RWPE2 (cell line): Measurements from ENCODE around the gene PROX1.

Experiments used
- ATAC-seq: fragments of 200-7000 bp; cut with Tn5 transposase; 3 replicates; pipeline ENCODE4 v1.9.1; 2021; ENCODE audit warnings: low read depth
- DNase-seq: peaks from one replicate; pipeline ENCODE4 v3.0.0-alpha.2; 2020; ENCODE audit warnings: low spot score
- H3K27ac ChIP-seq: fragments of 450-650 bp; 2 replicates; pipeline ENCODE4 v1.5.1; 2017; ENCODE audit warnings: mild to moderate bottlenecking; ENCODE audit not compliant: poor library complexity, severe bottlenecking
- H3K27me3 ChIP-seq: fragments of 250-450 bp; sonication (Bioruptor Pico); 2 replicates; pipeline ENCODE4 v1.5.1; 2021; ENCODE audit warnings: mild to moderate bottlenecking, moderate library complexity; ENCODE audit not compliant: insufficient read depth, poor library complexity, severe bottlenecking
- H3K36me3 ChIP-seq: fragments of 250-450 bp; sonication (Bioruptor Pico); 2 replicates; pipeline ENCODE4 v1.5.1; 2020; ENCODE audit warnings: low read depth, mild to moderate bottlenecking, moderate library complexity
- H3K4me1 ChIP-seq: fragments of 250-450 bp; sonication (Bioruptor Pico); 2 replicates; pipeline ENCODE4 v1.5.1; 2021; ENCODE audit warnings: mild to moderate bottlenecking, moderate library complexity; ENCODE audit not compliant: insufficient read depth, poor library complexity, severe bottlenecking
- H3K4me3 ChIP-seq: fragments of 250-450 bp; sonication (Bioruptor Pico); 2 replicates; pipeline ENCODE4 v1.5.1; 2021; ENCODE audit warnings: mild to moderate bottlenecking, moderate library complexity; ENCODE audit not compliant: severe bottlenecking
- H3K9me3 ChIP-seq: fragments of 250-450 bp; sonication (Bioruptor Pico); 2 replicates; pipeline ENCODE4 v1.5.1; 2021; ENCODE audit warnings: mild to moderate bottlenecking, moderate library complexity; ENCODE audit not compliant: severe bottlenecking
- TF ChIP-seq, protein P1 (sequence below): fragments of 450-650 bp; IDR thresholded peaks from one replicate; pipeline ENCODE4 v1.5.1; 2017; ENCODE audit warnings: mild to moderate bottlenecking, moderate library complexity; ENCODE audit not compliant: poor library complexity, severe bottlenecking

Gene PROX1, protein sequence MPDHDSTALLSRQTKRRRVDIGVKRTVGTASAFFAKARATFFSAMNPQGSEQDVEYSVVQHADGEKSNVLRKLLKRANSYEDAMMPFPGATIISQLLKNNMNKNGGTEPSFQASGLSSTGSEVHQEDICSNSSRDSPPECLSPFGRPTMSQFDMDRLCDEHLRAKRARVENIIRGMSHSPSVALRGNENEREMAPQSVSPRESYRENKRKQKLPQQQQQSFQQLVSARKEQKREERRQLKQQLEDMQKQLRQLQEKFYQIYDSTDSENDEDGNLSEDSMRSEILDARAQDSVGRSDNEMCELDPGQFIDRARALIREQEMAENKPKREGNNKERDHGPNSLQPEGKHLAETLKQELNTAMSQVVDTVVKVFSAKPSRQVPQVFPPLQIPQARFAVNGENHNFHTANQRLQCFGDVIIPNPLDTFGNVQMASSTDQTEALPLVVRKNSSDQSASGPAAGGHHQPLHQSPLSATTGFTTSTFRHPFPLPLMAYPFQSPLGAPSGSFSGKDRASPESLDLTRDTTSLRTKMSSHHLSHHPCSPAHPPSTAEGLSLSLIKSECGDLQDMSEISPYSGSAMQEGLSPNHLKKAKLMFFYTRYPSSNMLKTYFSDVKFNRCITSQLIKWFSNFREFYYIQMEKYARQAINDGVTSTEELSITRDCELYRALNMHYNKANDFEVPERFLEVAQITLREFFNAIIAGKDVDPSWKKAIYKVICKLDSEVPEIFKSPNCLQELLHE

DNA sequence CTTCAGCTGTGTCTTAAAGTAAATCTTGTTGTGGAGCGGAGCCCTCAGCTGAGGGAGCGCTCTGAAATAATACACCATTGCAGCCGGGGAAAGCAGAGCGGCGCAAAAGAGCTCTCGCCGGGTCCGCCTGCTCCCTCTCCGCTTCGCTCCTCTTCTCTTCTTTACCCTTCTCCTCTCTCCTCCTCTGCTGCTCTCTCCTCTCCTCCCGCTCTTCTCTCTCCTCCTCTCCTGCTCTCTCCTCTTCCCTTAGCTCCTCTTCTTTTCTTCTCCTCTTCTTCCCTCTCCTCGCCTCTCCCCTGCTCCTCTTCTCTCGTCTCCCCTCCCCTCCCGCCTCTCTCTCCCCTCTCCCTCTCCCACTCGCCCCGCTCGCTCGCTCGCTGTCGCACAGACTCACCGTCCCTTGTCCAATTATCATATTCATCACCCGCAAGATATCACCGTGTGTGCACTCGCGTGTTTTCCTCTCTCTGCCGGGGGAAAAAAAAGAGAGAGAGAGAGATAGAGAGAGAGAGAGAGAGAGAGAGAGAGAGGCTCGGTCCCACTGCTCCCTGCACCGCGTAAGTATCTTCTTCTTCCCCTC, at the start of gene PROX1:
TSS of gene PROX1 (plus strand) at position 47 of the 580 bp plus-strand sequence. CDS start 8,563 bp downstream, outside the sequence.
- ATAC-seq (peak; percentile 87), DNase-seq (no peak)
- Histone ChIP-seq H3K4me3 (peak within 1 kb of the TSS; percentile 36), H3K9me3 (no peaks in the 10 kb centered on the region), H3K27me3 (peaks cover 22% of the 10 kb centered on the region), H3K27ac (no peak within 1 kb of the TSS), H3K4me1 (no peaks in the 10 kb centered on the region), H3K36me3 (no peaks in the 10 kb centered on the region)
- TF ChIP-seq, protein P1, sequence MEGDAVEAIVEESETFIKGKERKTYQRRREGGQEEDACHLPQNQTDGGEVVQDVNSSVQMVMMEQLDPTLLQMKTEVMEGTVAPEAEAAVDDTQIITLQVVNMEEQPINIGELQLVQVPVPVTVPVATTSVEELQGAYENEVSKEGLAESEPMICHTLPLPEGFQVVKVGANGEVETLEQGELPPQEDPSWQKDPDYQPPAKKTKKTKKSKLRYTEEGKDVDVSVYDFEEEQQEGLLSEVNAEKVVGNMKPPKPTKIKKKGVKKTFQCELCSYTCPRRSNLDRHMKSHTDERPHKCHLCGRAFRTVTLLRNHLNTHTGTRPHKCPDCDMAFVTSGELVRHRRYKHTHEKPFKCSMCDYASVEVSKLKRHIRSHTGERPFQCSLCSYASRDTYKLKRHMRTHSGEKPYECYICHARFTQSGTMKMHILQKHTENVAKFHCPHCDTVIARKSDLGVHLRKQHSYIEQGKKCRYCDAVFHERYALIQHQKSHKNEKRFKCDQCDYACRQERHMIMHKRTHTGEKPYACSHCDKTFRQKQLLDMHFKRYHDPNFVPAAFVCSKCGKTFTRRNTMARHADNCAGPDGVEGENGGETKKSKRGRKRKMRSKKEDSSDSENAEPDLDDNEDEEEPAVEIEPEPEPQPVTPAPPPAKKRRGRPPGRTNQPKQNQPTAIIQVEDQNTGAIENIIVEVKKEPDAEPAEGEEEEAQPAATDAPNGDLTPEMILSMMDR = no peak

DNA sequence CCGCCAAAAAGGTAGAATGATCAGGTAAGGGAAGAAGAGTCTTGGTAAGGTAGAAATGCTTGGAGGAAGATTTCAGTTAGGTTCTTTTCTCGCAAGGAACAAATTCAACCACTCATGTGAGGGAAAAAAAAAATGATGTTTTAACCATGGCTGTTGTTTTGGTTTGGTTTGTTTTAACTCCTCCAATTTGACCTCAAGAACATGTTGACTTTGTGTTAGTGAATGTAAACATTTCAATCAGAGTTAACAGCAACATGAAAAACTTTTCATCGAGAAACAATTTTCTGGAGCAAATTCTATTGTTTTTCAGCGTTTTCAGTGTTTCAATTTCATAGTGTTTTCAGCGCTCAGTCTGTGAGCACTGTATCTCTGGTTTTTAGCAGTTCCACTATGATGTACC, 49.0 kb upstream of the PROX1 start:
- Histone ChIP-seq H3K9me3 (no peaks in the 10 kb centered on the region), H3K4me1 (no peaks in the 10 kb centered on the region), H3K27me3 (no peaks in the 10 kb centered on the region), H3K27ac (no peak overlapping the region), H3K36me3 (no peaks in the 10 kb centered on the region), H3K4me3 (no peak overlapping the region)
- ATAC-seq (no peak), DNase-seq (no peak)
- TF ChIP-seq, protein P1 = no peak

DNA sequence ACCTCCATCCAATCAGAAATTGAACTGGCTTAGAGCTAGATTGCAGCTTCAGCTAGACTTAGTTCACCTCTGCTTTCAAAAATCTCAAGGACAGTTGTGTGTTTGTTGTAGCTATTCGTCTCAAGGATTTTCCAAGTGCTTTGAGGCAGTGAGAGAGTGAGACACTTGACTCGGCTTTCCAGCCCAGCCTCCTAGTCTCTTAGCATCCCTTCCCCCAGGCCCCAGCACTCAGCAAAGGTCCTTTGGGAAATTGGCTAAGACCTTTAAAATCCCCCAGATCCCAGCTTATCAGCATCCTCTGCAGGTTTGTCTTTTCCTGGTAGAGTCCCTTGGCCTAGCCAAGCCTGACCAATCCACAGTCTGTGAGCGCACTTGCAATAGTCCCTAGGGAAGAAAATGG, 47.9 kb upstream of the PROX1 start:
- Histone ChIP-seq H3K4me3 (no peak overlapping the region), H3K27me3 (no peaks in the 10 kb centered on the region), H3K27ac (no peak overlapping the region), H3K4me1 (no peaks in the 10 kb centered on the region), H3K9me3 (no peaks in the 10 kb centered on the region), H3K36me3 (no peaks in the 10 kb centered on the region)
- TF ChIP-seq, protein P1 = no peak
- DNase-seq (no peak), ATAC-seq (no peak)

DNA sequence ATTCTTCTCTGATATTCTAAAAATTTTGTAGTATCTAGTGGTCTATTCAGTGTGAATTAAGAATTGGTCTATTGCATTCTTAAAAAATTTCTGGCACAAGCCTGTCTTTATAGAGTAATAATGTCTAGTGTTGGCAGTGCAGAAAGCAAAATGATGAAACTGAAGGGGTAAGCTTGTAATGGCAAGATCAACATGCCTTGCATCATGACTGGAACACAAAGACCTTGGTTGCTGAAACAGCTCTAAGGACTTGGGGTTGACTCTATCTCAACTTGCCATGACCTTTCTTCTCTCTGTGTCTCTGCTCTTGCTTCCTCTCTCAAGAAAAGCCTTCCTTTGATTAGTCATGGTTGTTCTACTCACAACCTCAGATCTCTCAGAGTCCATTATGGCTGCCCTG, 46.8 kb upstream of the PROX1 start:
- no peaks in the 10 kb centered on the region for H3K9me3 ChIP-seq
- H3K27ac ChIP-seq = no peak overlapping the region
- H3K36me3 ChIP-seq = no peaks in the 10 kb centered on the region
- H3K27me3 ChIP-seq = no peaks in the 10 kb centered on the region
- TF ChIP-seq, protein P1 = no peak
- no peak overlapping the region for H3K4me3 ChIP-seq
- DNase-seq = no peak
- no peaks in the 10 kb centered on the region for H3K4me1 ChIP-seq
- ATAC-seq = no peak
